ENCODE data around the gene KRTAP29-1.

The KRTAP29-1 gene

DNA sequence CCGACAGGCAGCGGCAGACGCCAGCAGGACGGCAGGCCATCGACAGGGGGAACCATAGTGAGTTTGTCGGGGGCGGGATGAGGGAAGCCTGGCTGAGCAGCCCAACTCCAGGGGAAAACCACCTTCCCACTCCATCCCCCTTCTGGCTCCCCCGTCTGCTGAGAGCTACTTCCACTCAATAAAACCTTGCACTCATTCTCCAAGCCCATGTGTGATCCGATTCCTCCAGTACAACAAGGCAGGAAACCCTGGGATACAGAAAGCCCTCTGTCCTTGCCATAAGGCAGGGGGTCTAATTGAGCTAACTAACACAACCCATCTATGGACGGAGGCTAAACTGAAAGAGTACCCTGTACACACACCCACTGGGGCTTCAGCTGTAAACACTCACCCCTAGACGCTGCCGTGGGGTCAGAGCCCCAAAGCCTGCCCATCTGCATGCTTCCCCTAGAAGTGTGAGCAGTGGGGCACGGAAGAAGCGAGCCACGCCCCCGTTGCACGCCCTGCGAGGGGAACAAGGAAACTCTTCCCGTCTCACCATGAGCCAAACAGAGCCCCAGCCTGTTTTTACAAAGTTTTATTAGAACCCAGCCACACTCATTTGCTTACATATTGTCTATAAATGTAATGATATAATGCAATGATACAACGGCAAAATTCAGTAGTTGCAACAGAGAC lies 4.1 kb downstream of the KRTAP29-1 start:
- H3K4me3 ChIP-seq (replicated peaks in 1 of 2; ENCODE audit: low read depth in 2 of 2, low read length in 2 of 2): no peak overlapping the region
- no peak for DNase-seq (ENCODE audit: low read depth in 2 of 2)
- no peak for TF ChIP-seq CTCF (IDR thresholded peaks at IDR 0.05; ENCODE audit: low read depth, low read length)

DNA sequence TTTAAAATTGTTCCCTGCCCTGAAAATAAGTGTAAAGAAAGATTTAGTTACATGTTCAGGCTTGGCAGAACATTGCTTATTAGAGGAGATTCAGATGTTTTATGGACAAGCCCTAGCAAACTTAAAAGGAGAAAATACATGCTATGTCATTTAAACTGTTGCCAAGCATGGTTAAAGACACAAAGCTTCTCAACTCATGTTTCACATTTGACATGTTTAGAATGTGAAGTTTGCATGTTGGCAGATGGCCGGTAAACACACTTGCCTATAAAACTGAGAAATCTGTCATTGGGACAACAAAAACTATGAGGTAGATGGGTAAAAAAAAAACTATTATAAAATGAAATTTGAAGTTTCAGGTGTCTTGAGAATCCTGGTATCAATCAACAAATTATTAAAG lies 5.8 kb downstream of the KRTAP29-1 start:
- no peak for DNase-seq (ENCODE audit: low read depth in 2 of 2)
- no peak overlapping the region for H3K4me3 ChIP-seq (replicated peaks in 1 of 2; ENCODE audit: low read depth in 2 of 2, low read length in 2 of 2)
- no peak for TF ChIP-seq CTCF (IDR thresholded peaks at IDR 0.05; ENCODE audit: low read depth, low read length)

DNA sequence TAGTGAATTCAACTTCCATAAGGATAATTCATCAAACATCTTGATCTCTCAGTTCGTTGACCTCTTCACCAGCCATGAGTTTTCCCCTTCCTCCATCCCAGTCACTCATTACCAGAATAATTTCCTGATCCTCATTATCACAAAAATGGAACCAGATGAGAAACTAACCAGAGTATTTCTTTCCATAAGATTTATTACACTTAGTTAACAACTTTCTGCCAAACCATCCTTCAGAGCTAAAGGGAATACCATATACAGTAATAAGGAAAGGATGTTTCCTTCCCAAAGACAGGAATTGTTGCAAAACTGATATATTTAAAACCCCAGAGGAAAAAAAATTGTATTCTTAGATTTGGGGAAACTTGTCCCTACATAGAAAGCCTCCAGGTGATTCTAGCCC lies 8.6 kb downstream of the KRTAP29-1 start:
- TF ChIP-seq CTCF (IDR thresholded peaks at IDR 0.05; ENCODE audit: low read depth, low read length): no peak
- DNase-seq (ENCODE audit: low read depth in 2 of 2): no peak

DNA sequence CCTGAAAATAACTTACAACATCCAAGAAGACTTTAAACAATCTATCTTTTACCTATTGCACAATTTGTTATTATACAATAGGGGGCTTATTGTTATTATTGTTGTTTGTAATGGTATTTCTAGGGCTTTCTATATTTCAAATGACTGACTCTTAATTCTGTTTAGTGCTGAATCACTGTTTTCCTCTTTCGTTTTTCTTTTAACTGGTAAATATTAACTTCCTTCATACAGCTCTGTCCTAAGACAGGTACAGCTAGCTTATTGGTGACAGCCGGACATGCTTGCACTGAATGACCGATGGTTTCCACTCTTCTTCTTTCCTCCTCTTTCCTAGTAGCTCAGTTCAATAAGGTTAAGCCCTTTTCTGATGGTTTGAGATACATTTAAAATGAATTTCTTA lies 15.6 kb downstream of the KRTAP29-1 start:
- TF ChIP-seq CTCF (IDR thresholded peaks at IDR 0.05; ENCODE audit: low read depth, low read length): no peak
- no peak overlapping the region for H3K4me3 ChIP-seq (replicated peaks in 1 of 2; ENCODE audit: low read depth in 2 of 2, low read length in 2 of 2)
- DNase-seq (ENCODE audit: low read depth in 2 of 2): no peak

More for the DNA sequence above, 8.6 kb downstream of the KRTAP29-1 start:
- no peak overlapping the region for H3K4me3 ChIP-seq (replicated peaks in 1 of 2; ENCODE audit: low read depth in 2 of 2, low read length in 2 of 2)

DNA sequence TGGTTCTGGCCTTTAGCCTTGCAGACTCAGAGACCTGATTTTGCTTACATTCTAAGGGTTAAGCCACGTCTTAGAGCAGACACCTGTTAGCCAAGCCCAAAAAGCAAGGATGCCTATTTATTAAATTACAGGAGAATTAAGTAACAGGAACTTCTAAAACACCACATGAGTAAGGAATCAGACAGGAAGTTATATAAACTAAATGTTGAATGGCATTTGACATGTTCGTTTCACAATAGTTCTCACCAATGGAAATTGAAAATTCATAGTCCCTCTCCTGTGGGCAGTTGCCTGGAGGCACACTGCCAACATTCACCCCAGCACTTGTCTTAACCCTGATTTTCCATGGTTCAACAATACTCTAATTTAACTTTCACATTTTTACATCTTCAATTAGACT lies 18.1 kb downstream of the KRTAP29-1 start:
- TF ChIP-seq CTCF (IDR thresholded peaks at IDR 0.05; ENCODE audit: low read depth, low read length): no peak
- no peak for DNase-seq (ENCODE audit: low read depth in 2 of 2)
- no peak overlapping the region for H3K4me3 ChIP-seq (replicated peaks in 1 of 2; ENCODE audit: low read depth in 2 of 2, low read length in 2 of 2)

GRCh38 chr17:41284043-41284442 lies 18.6 kb downstream of the KRTAP29-1 start:
- no peak for TF ChIP-seq CTCF (IDR thresholded peaks at IDR 0.05; ENCODE audit: low read depth, low read length)
- no peak overlapping the region for H3K4me3 ChIP-seq (replicated peaks in 1 of 2; ENCODE audit: low read depth in 2 of 2, low read length in 2 of 2)
- no peak for DNase-seq (ENCODE audit: low read depth in 2 of 2)
